SKM-1 treated with dmso at 0.1 percent for 144 hours (cell line): ENCODE measurements around the gene STARD9.
A peak's percentile ranks its signal among the peaks of the same experiment; 100 is the strongest.
"Not testable (repeated sequence)": the region's sequence is repeated elsewhere in the genome, so short reads cannot be mapped to it uniquely, and the experiment has no call there.

Experiments used
- DNase-seq: peaks from one replicate; lab custom pipeline; 2025; ENCODE audit not compliant: unreplicated experiment; lab: John Stamatoyannopoulos, UW

STARD9 gene

GRCh38 chr15:42623951-42624350 lies 48.5 kb downstream of the STARD9 start:
- DNase-seq, result no peak

DNA sequence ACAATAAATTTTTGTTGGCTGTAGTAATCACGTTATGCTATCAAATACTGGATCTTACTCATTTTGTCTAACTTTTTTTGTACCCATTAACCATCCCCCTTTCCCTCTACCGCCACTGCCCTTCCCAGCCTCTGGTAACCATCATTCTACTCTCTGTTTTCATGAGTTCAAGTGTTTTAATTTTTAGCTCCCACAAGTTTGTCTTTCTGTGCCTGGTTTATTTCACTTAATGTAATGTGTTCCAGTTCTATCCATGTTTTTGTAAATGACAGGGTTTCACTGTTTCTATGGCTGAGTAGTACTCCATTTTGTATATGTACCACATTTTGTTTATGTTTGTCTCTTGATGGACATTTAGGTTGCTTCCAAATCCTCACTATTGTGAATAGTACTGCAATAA lies 52.1 kb downstream of the STARD9 start:
- no peak for DNase-seq

DNA sequence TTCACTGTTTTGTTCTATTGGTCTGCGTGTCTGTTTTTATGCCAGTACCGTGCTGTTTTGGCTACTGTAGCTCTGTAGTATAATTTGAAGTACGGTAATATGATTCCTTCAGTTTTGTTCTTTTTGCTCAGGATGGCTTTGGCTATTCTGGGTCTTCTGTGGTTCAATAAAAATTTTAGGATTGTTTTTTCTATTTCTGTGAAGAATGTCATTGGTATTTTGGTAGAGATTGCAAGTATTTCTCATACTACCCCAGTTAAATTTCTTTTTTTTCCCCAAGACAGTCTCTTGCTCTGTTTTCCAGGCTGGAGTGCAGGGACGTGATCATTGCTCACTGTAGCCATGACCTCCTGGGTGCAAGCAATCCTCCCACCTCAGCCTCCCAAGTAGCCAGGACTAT lies 53.4 kb downstream of the STARD9 start:
- DNase-seq, result no peak

DNA sequence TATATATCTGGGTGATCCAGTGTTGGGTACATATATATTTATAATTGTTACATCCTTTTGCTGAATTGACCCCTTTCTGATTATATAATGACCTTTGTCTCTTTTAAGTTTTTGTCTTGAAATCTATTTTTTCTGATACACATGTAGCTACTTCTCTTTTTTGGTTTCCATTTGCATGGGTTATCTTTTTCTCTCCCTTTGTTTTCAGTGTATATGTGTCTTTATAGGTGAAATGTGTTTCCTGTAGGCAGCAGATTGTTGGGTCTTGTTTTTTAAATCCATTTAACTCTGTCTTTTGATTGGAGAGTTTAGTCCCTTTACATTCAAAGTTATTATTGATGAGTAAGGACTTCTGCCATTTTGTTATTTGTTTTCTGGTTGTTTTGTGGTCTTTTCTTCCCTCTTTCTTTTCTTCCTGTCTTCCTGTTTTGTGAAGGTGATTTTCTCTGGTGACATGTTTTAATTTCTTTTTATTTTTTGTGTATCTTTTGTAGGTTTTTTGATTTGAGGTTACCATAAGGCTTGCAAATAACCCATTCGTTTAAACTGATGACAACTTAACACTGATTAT lies 56.8 kb downstream of the STARD9 start:
- no peak for DNase-seq

GRCh38 chr15:42640109-42640508 lies 64.7 kb downstream of the STARD9 start:
- no peak for DNase-seq

DNA sequence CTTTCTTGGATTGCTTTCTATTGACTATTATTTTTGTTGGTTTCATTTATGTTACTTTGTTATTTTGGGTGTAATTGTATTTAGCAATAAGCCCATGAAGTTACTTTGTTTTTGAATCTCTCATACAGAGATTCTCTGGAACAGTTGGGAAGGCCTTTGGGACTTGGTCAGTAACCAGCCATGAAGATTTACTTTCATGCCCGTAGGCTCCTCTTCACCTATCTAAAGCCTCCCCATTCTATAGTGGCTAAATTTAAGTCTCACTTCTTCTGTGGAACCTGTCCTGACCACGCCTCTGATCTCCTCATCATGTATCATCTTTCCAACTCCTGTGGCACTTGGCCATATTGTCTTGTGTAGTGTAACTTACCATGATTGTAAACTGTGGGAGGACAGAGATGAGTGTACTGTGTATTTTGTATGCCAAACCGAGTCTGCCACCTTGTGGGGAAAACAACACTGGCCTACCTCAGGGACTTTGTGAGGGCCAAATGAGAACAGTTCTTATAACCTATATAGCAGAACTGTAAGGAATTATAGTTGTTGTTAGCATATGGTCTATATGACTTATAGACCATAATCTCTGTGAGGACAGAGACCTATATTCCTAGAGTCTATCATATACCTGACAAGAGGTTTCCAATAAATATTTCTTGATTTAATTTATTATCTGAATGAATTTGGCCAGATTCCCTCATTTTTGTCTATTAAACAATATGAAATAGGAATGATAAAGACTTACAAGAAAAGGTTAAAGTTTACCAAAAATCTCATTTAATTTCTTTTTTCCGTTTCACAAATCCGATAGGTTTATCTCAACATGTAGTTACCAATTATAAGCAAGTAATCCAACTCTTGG lies 75.0 kb downstream of the STARD9 start:
- DNase-seq, result peak; percentile 43

- DNase-seq, result no peak
These were observed 90.4 kb downstream of the STARD9 start for GRCh38 chr15:42665827-42666226.

DNA sequence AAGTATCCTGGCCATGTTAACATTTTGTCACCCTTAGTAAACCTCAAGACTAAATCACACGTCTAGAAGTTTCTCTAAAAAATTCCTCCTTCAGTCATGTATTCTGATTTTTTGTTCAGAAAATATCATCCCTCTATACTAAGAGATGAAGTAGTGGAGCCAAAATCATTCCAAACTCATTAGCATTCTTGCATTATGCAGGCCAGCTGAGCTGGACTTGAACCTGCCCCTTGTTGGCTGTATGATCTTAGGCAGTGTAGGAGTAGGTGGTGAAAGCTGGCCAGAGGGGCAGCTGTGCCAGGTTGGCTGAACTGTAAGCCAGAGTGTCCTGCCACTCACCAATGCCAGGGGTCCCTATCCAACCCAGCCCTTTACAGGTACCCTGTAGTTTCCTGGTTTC lies 92.4 kb downstream of the STARD9 start:
- DNase-seq, result no peak

DNA sequence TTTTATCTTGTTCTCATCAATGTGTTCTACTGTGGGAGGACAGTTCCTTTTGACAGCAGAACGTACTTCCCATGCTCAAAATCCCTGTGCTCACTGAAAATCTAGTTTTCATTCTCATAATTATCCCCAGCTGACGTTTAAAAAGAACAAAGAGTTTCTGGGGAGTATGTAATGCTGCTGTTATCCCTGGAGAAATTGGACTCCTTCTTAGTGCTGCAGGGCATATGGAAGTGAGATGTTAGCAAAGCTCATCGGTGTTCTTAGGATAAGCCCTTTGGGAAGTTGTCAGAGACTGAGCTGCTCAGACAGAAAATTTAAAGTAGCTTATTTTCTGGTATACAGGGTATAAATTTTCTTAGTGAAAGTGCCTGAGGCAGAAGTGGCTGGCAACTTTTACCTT lies 95.0 kb downstream of the STARD9 start:
- no peak for DNase-seq

GRCh38 chr15:42672444-42672843 lies 97.0 kb downstream of the STARD9 start:
- DNase-seq, result no peak

DNA sequence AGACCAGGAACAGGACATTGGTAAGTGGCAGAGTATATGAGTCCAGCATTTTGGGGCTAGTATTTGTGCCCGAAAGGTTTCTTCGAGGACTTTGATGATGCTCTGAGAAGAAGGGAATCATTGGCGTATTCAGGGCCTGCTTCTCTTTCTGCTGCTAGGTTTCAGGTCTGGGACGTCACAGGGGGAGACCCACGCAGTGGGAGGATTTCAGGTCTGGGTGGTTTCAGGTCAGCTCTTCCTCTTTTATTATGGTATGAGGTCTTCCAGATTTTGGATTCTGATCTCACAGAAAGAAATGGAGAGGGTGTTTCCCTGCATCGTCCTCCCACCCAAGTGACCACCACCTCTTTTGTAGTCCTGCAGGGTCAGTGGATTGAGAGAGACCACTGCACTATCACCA lies 99.1 kb downstream of the STARD9 start:
- DNase-seq, result no peak

DNA sequence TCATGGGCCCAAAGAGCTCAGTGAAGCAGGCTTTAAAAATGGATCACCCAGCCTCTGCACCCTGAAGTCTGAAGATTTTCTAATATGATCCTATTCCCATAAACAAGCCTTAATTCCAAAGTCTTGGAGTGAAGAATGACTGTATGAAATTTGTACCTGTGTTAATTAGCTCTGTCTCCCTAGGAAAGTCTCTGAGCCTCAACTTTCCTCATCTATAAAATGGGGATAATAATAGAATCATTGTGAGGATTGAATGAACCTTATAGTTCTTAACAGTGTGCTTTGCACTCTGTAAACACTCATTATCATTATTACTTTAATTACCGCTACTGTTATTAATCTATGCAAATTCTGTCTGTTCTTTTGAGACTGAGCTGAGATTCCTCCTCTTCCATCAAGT lies 99.6 kb downstream of the STARD9 start:
- no peak for DNase-seq

DNA sequence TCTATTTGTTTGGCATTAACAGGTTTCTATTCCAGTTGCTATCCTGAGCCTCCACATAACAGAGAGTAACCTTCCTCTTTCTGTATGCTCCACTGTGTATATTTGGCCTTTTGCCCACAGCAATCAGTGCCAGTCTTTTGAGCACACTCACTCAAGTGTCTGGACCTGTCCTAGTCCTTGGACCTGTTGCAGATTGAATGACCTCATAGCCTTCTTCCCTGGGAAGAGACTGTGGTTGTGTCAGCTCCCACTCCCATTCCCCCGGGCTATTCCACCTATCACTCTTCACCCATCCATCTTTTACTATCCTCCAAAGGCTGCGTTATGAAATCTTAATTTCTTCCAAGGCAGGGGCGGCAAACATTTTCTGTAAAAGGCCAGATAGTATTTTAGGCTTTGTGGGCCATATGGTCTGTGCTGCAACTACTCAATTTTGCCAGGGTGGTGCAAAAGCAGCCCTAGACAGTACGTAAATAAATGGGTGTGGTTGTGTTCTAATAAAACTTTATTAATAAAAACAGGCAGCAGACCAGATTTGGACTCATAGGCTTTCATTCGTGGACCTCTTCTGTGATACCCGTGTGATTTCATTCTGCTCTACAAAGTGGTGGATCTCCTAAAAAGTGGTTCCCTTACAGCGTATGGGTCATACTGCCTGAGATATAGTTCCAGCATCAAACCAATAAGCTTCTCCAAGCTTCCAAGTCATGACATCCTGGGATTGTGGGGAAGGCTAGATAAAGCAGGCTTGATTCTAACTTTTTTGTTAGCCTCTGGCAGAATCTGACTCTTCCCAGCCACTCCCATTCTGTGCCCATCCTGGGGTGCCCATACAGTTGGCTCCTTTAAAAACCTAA lies 104.1 kb downstream of the STARD9 start:
- DNase-seq, result no peak

DNA sequence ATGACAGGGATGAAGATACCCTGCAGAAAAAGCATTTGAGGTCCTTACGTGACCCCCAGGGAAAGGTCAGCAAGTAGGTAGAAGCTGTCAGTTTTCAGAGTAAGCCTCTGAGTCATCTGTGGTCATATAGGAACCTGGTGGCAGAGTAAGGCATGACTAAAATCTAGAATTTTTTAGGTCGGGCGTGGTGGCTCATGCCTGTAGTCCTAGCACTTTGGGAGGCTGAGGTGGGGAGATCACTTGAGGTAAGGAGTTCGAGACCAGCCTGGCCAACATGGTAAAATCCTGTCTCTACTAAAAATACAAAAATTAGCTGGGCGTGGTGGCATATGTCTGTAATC lies 104.7 kb downstream of the STARD9 start:
- DNase-seq, result not testable (repeated sequence)

DNA sequence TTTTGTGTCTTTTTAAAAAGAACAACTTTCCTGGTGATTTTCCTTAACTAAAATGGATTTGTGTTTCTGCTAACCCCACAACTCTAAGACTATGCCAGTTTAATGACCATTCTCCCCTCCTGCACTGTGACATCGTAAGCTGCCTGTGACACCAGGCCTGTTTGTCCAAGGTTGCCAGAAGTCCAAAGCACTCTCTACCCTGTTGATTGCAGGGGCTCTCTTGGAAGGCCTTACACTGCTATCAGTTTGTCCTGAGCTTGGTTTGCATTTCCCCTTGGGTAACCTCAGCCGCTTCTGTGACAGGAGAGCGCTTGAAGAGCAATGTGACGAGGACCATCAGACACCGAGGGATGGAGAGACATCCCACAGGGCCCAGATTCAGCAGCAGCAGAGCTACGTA lies 105.7 kb downstream of the STARD9 start:
- no peak for DNase-seq

DNA sequence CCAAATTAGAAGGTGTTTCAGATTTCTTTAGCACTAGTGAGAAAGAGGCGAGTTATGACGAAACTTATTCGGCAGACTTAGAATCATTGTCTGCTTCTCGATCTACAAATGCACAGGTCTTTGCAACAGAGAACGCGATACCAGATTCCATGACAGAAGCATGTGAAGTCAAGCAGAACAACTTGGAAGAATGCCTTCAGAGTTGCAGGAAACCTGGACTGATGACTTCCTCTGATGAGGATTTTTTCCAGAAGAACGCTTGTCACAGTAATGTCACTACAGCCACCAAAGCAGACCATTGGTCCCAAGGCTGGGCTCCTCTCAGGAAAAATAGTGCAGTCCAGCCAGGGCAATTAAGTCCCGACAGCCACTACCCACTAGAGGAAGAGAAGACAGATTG lies 110.9 kb downstream of the STARD9 start:
- no peak for DNase-seq

DNA sequence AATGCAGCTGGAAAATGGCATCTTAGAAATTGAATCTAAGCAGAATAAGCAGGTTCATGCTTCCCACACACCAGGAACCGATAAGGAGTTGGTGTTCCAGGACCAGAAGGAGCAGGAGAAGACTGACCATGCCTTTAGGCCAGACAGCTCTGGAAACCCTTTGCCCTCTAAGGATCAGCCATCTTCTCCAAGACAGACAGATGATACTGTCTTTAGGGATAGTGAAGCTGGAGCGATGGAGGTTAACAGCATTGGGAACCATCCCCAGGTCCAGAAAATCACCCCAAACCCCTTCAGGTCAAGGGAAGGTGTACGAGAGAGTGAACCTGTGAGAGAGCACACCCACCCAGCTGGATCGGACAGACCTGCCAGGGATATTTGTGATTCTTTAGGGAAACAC lies 112.3 kb downstream of the STARD9 start:
- no peak for DNase-seq

GRCh38 chr15:42688301-42688700 lies 112.9 kb downstream of the STARD9 start:
- DNase-seq, result no peak

- DNase-seq, result no peak
These were observed 115.9 kb downstream of the STARD9 start for GRCh38 chr15:42691308-42691707.

DNA sequence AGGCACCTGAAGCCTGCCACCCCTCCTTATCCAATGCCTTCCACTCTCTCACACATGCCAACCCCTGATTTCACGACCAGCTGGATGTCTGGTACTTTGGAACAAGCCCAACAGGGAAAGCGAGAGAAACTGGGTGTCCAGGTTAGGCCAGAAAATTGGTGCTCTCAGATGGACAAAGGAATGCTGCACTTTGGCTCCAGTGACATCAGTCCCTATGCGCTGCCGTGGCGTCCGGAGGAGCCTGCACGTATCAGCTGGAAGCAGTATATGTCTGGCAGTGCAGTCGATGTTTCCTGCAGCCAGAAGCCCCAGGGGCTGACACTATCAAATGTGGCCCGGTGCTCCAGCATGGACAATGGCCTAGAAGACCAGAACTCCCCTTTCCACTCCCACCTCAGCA lies 116.4 kb downstream of the STARD9 start:
- no peak for DNase-seq

DNA sequence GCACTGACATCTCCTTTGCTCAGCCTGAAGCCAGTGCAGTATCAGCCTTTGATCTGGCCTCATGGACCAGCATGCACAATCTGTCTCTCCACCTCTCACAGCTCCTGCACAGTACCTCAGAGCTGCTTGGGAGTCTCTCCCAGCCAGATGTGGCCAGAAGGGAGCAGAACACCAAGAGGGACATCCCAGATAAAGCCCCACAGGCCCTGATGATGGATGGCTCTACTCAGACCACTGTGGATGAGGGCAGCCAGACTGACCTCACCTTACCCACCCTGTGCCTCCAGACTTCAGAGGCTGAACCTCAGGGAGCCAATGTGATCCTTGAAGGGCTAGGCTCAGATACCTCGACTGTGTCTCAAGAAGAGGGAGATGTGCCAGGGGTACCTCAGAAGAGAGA lies 117.1 kb downstream of the STARD9 start:
- no peak for DNase-seq

- no peak for DNase-seq
These were observed 117.6 kb downstream of the STARD9 start for GRCh38 chr15:42692997-42693396.
